ENCODE measurements around the gene CLEC2L.

The CLEC2L gene

GRCh38 chr7:139532636-139533155, 9.2 kb downstream of the CLEC2L start:
- FAIRE-seq (no peak), DNase-seq (ENCODE audit: insufficient read length, low spot score) (no peak)
- TF ChIP-seq PAX5 (IDR thresholded peaks at IDR 0.05; ENCODE audit: insufficient read depth, low read length, severe bottlenecking): no peak
- TF ChIP-seq SPI1 (IDR thresholded peaks at IDR 0.05; ENCODE audit: low read depth, low read length): no peak
- TF ChIP-seq POLR2A (IDR thresholded peaks at IDR 0.05; ENCODE audit: low read depth, low read length): no peak
- TF ChIP-seq POLR2AphosphoS5 (IDR thresholded peaks at IDR 0.05; ENCODE audit: low read depth, low read length): no peak
- TF ChIP-seq TAF1 (IDR thresholded peaks at IDR 0.05; ENCODE audit: low read depth, low read length): no peak
- TF ChIP-seq POU2F2 (IDR thresholded peaks at IDR 0.05; ENCODE audit: low read depth, low read length): no peak

GRCh38 chr7:139534096-139534495, 10.6 kb downstream of the CLEC2L start:
- no peak for DNase-seq (ENCODE audit: insufficient read length, low spot score)
- FAIRE-seq: no peak
- no peak for TF ChIP-seq PAX5 (IDR thresholded peaks at IDR 0.05; ENCODE audit: insufficient read depth, low read length, severe bottlenecking)
- no peak for TF ChIP-seq POU2F2 (IDR thresholded peaks at IDR 0.05; ENCODE audit: low read depth, low read length)
- no peak for TF ChIP-seq POLR2A (IDR thresholded peaks at IDR 0.05; ENCODE audit: low read depth, low read length)
- TF ChIP-seq TAF1 (IDR thresholded peaks at IDR 0.05; ENCODE audit: low read depth, low read length): no peak
- TF ChIP-seq SPI1 (IDR thresholded peaks at IDR 0.05; ENCODE audit: low read depth, low read length): no peak
- no peak for TF ChIP-seq POLR2AphosphoS5 (IDR thresholded peaks at IDR 0.05; ENCODE audit: low read depth, low read length)

GRCh38 chr7:139534966-139535651, 11.6 kb downstream of the CLEC2L start:
- DNase-seq (ENCODE audit: insufficient read length, low spot score): no peak
- TF ChIP-seq SPI1 (IDR thresholded peaks at IDR 0.05; ENCODE audit: low read depth, low read length): no peak
- TF ChIP-seq POLR2AphosphoS5 (IDR thresholded peaks at IDR 0.05; ENCODE audit: low read depth, low read length): no peak
- TF ChIP-seq PAX5 (IDR thresholded peaks at IDR 0.05; ENCODE audit: insufficient read depth, low read length, severe bottlenecking): no peak
- TF ChIP-seq TAF1 (IDR thresholded peaks at IDR 0.05; ENCODE audit: low read depth, low read length): no peak
- no peak for TF ChIP-seq POU2F2 (IDR thresholded peaks at IDR 0.05; ENCODE audit: low read depth, low read length)
- TF ChIP-seq POLR2A (IDR thresholded peaks at IDR 0.05; ENCODE audit: low read depth, low read length): no peak
- no peak for FAIRE-seq

GRCh38 chr7:139536152-139536551, 12.7 kb downstream of the CLEC2L start:
- no peak for DNase-seq (ENCODE audit: insufficient read length, low spot score)
- FAIRE-seq: no peak
- no peak for TF ChIP-seq POLR2A (IDR thresholded peaks at IDR 0.05; ENCODE audit: low read depth, low read length)
- no peak for TF ChIP-seq TAF1 (IDR thresholded peaks at IDR 0.05; ENCODE audit: low read depth, low read length)
- no peak for TF ChIP-seq PAX5 (IDR thresholded peaks at IDR 0.05; ENCODE audit: insufficient read depth, low read length, severe bottlenecking)
- no peak for TF ChIP-seq POU2F2 (IDR thresholded peaks at IDR 0.05; ENCODE audit: low read depth, low read length)
- no peak for TF ChIP-seq SPI1 (IDR thresholded peaks at IDR 0.05; ENCODE audit: low read depth, low read length)
- no peak for TF ChIP-seq POLR2AphosphoS5 (IDR thresholded peaks at IDR 0.05; ENCODE audit: low read depth, low read length)

GRCh38 chr7:139538881-139539635, 15.6 kb downstream of the CLEC2L start:
- TF ChIP-seq POLR2AphosphoS5 (IDR thresholded peaks at IDR 0.05; ENCODE audit: low read depth, low read length) (no peak), TAF1 (IDR thresholded peaks at IDR 0.05; ENCODE audit: low read depth, low read length) (no peak), SPI1 (IDR thresholded peaks at IDR 0.05; ENCODE audit: low read depth, low read length) (no peak), POLR2A (IDR thresholded peaks at IDR 0.05; ENCODE audit: low read depth, low read length) (no peak), POU2F2 (IDR thresholded peaks at IDR 0.05; ENCODE audit: low read depth, low read length) (no peak), PAX5 (IDR thresholded peaks at IDR 0.05; ENCODE audit: insufficient read depth, low read length, severe bottlenecking) (no peak)
- DNase-seq (ENCODE audit: insufficient read length, low spot score) (no peak), FAIRE-seq (no peak)

GRCh38 chr7:139540203-139540602, 16.7 kb downstream of the CLEC2L start:
- FAIRE-seq (no peak), DNase-seq (ENCODE audit: insufficient read length, low spot score) (no peak)
- no peak for TF ChIP-seq POLR2A (IDR thresholded peaks at IDR 0.05; ENCODE audit: low read depth, low read length)

- no peak for TF ChIP-seq SPI1 (IDR thresholded peaks at IDR 0.05; ENCODE audit: low read depth, low read length)
- TF ChIP-seq POLR2AphosphoS5 (IDR thresholded peaks at IDR 0.05; ENCODE audit: low read depth, low read length): no peak
- TF ChIP-seq POLR2A (IDR thresholded peaks at IDR 0.05; ENCODE audit: low read depth, low read length): no peak
- TF ChIP-seq PAX5 (IDR thresholded peaks at IDR 0.05; ENCODE audit: insufficient read depth, low read length, severe bottlenecking): no peak
- TF ChIP-seq POU2F2 (IDR thresholded peaks at IDR 0.05; ENCODE audit: low read depth, low read length): no peak
- no peak for TF ChIP-seq TAF1 (IDR thresholded peaks at IDR 0.05; ENCODE audit: low read depth, low read length)
- FAIRE-seq (no peak), DNase-seq (ENCODE audit: insufficient read length, low spot score) (no peak)
Measured at GRCh38 chr7:139541600-139542307, 18.3 kb downstream of the CLEC2L start.

- no peak for TF ChIP-seq POLR2AphosphoS5 (IDR thresholded peaks at IDR 0.05; ENCODE audit: low read depth, low read length)
- no peak for TF ChIP-seq POU2F2 (IDR thresholded peaks at IDR 0.05; ENCODE audit: low read depth, low read length)
- TF ChIP-seq POLR2A (IDR thresholded peaks at IDR 0.05; ENCODE audit: low read depth, low read length): no peak
- no peak for TF ChIP-seq PAX5 (IDR thresholded peaks at IDR 0.05; ENCODE audit: insufficient read depth, low read length, severe bottlenecking)
- no peak for TF ChIP-seq TAF1 (IDR thresholded peaks at IDR 0.05; ENCODE audit: low read depth, low read length)
- no peak for TF ChIP-seq SPI1 (IDR thresholded peaks at IDR 0.05; ENCODE audit: low read depth, low read length)
- DNase-seq (ENCODE audit: insufficient read length, low spot score): no peak
- no peak for FAIRE-seq
Measured at GRCh38 chr7:139542308-139543151, 19.0 kb downstream of the CLEC2L start.
